ENCODE results near the gene PNMA6A.

DNA sequence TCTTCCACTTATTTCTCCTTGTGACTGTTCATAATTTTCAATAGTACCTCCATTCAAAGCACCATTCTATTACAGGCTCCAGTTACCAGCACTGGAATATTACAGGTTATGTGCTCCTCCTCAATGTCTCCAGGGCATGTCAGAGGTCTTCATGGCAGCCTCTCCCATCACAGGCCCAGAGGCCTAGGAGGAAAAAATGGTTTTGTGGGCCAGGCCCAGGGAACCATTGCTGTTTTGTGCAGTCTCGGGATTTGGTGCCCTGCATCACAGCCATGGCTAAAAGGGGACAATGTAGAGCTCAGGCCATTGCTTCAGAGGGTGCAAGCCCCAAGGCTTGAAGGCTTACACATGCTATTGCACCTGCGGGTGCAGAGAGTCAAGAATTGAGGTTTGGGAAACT, 23.2 kb upstream of the PNMA6A start:
- TF ChIP-seq POLR2A (IDR thresholded peaks at IDR 0.05): no peak
- TF ChIP-seq, protein P1, sequence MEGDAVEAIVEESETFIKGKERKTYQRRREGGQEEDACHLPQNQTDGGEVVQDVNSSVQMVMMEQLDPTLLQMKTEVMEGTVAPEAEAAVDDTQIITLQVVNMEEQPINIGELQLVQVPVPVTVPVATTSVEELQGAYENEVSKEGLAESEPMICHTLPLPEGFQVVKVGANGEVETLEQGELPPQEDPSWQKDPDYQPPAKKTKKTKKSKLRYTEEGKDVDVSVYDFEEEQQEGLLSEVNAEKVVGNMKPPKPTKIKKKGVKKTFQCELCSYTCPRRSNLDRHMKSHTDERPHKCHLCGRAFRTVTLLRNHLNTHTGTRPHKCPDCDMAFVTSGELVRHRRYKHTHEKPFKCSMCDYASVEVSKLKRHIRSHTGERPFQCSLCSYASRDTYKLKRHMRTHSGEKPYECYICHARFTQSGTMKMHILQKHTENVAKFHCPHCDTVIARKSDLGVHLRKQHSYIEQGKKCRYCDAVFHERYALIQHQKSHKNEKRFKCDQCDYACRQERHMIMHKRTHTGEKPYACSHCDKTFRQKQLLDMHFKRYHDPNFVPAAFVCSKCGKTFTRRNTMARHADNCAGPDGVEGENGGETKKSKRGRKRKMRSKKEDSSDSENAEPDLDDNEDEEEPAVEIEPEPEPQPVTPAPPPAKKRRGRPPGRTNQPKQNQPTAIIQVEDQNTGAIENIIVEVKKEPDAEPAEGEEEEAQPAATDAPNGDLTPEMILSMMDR (IDR thresholded peaks at IDR 0.05): no peak

Measured in testis (tissue), 2 donors.